Measurements from ENCODE around the gene SYNGR3. TPM values are rescaled to one million over a fixed set of nuclear protein-coding genes. Genes with fewer than 3 reads are reported as not detected.

Gene SYNGR3
- total RNA-seq, 1 experiment from 2014 or later = 11.9 TPM

DNA sequence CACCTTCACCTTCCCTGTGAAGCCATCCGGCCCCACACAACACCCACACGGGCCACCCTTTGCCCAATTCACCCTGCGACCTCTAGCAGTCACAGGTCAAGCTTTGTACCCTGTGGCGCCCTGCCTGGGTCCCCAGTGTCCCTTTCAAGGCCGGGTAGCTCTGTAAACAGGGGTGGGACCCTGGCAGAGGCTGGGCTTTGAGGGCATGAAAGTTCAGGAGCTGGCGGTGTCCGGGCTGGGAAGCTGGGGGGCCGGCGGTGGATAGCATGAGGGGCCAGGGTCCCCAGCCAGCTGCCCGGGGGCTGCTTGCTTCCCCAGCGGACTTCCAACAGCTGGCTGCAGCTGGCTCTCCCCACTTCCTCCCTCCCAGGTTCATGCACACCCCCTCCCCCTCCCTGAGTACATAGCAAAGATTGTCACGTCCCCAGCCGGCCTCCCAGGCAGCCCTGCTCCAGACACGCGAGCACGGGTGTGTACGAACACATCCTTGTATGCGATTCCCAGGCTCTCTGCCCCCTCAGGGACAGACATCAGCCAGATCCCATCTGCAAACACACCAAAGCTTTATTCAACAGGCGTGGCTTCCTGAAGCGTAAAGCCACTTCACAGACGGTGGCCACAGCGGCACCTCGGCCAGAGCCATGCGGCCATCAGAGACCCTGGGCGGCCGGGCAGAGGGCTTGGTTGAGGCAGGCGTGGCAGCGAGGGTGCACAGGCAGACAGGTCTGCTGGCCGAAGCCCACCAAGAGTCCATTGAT lies 49.7 kb downstream of the SYNGR3 start:
- no peaks in the 10 kb centered on the region for H3K23me2 ChIP-seq (ENCODE audit: insufficient read length, low read depth, low read length, poor library complexity, severe bottlenecking)
- no peak overlapping the region for H2AK5ac ChIP-seq (ENCODE audit: insufficient read length, low read length)
- no peak overlapping the region for H2BK120ac ChIP-seq (ENCODE audit: low read depth, low read length, poor library complexity, severe bottlenecking)
- peak overlapping the region in 1 of 2 experiments; percentile 34; a peak in 1 of 5 replicates for H3K4me3 Mint-ChIP-seq
- TF ChIP-seq, protein P1, sequence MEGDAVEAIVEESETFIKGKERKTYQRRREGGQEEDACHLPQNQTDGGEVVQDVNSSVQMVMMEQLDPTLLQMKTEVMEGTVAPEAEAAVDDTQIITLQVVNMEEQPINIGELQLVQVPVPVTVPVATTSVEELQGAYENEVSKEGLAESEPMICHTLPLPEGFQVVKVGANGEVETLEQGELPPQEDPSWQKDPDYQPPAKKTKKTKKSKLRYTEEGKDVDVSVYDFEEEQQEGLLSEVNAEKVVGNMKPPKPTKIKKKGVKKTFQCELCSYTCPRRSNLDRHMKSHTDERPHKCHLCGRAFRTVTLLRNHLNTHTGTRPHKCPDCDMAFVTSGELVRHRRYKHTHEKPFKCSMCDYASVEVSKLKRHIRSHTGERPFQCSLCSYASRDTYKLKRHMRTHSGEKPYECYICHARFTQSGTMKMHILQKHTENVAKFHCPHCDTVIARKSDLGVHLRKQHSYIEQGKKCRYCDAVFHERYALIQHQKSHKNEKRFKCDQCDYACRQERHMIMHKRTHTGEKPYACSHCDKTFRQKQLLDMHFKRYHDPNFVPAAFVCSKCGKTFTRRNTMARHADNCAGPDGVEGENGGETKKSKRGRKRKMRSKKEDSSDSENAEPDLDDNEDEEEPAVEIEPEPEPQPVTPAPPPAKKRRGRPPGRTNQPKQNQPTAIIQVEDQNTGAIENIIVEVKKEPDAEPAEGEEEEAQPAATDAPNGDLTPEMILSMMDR (conservative IDR thresholded peaks at IDR 0.05) = no peak
- peak overlapping the region in 2 of 3 experiments; percentile 79 to 95; a peak in 4 of 7 replicates for H3K27ac Mint-ChIP-seq
- H2BK15ac ChIP-seq (ENCODE audit: low read depth, low read length) = no peak overlapping the region
- H2BK12ac ChIP-seq (ENCODE audit: insufficient read length, low read depth, low read length) = no peak overlapping the region
- H3K27me3 Mint-ChIP-seq (ENCODE audit: low read depth) = no peaks in the 10 kb centered on the region
- H4K20me1 ChIP-seq (ENCODE audit: control insufficient read depth, insufficient read depth, insufficient read length) = no peaks in the 10 kb centered on the region
- no peaks in the 10 kb centered on the region for H3K27me3 ChIP-seq (ENCODE audit: insufficient read depth, low read length)
- no peaks in the 10 kb centered on the region for H3K79me2 ChIP-seq (ENCODE audit: insufficient read depth, low read length)
- H3K4me1 Mint-ChIP-seq = peaks cover 4 to 11% of the 10 kb centered on the region in 2 experiments; a peak in 3 of 4 replicates
- no peak overlapping the region for H3K23ac ChIP-seq (ENCODE audit: insufficient read length, low read depth, low read length)
- WGBS (ENCODE audit: extremely low coverage, insufficient read length, low lambda C conversion rate) = no CpG with 5 or more reads among the region's 29 CpGs
- H2BK5ac ChIP-seq (ENCODE audit: insufficient read length, low read length) = no peak overlapping the region
- H4K5ac ChIP-seq (ENCODE audit: insufficient read length, low read depth, low read length) = no peak overlapping the region
- no peak overlapping the region for H3K56ac ChIP-seq (ENCODE audit: insufficient read length, low read depth, low read length)
- no peak overlapping the region for H3K18ac ChIP-seq (ENCODE audit: insufficient read length, low read depth, low read length)
- peaks cover 0 to 5% (median 2%) of the 10 kb centered on the region in 3 experiments; a peak in 5 of 7 replicates for H3K36me3 Mint-ChIP-seq (ENCODE audit: insufficient read depth in 1 of 3, low read depth in 3 of 3)
- H3T11ph ChIP-seq (ENCODE audit: low read length) = no peak overlapping the region
- H3K14ac ChIP-seq (ENCODE audit: insufficient read depth, low read length) = no peak overlapping the region; the same call in 1 of the 2 replicates
- H2BK20ac ChIP-seq (ENCODE audit: low read depth, low read length, poor library complexity, severe bottlenecking) = no peak overlapping the region
- H3K79me1 ChIP-seq (ENCODE audit: insufficient read depth, low read depth, low read length, poor library complexity, severe bottlenecking) = no peaks in the 10 kb centered on the region
- H3K9me3 ChIP-seq (ENCODE audit: control insufficient read depth, low read depth, low read length) = no peaks in the 10 kb centered on the region
- no peak overlapping the region for H3K27ac ChIP-seq (ENCODE audit: insufficient read length, low read depth, low read length)
- no peaks in the 10 kb centered on the region for H3K9me3 Mint-ChIP-seq
- no peak overlapping the region for H3K9ac ChIP-seq (ENCODE audit: extremely low read depth, insufficient read length, low read length)
- H3K4me1 ChIP-seq (ENCODE audit: insufficient read depth, low read length) = no peaks in the 10 kb centered on the region
- no peak for DNase-seq
- no peak overlapping the region for H2AFZ ChIP-seq (ENCODE audit: low read length)
- no peak overlapping the region for H4K91ac ChIP-seq (ENCODE audit: insufficient read length, low read depth, low read length)
- H3K4ac ChIP-seq (ENCODE audit: low read depth, low read length) = no peak overlapping the region
- no peak overlapping the region for H3K4me2 ChIP-seq (ENCODE audit: insufficient read depth, insufficient read length, low read length)
- no peak overlapping the region for H4K8ac ChIP-seq (replicated peaks; ENCODE audit: insufficient read length, low read depth, low read length)
